Panc1 (cell line): ENCODE results near the gene LIX1.

Source experiments
- POLR2AphosphoS5 ChIP-seq: IDR thresholded peaks from 2 replicates; pipeline ENCODE4 v1.6.1; 2012; ENCODE audit warnings: mild to moderate bottlenecking, low read depth, low read length, moderate library complexity
- TCF7L2 ChIP-seq: IDR thresholded peaks from 2 replicates; pipeline ENCODE4 v1.6.1; 2011; ENCODE audit warnings: mild to moderate bottlenecking, low read depth, low read length, inconsistent platforms
- TF ChIP-seq, protein P1 (sequence below): fragments of 450-650 bp; IDR thresholded peaks from 2 replicates; pipeline ENCODE4 v1.5.1; 2017; ENCODE audit warnings: mild to moderate bottlenecking

DNA sequence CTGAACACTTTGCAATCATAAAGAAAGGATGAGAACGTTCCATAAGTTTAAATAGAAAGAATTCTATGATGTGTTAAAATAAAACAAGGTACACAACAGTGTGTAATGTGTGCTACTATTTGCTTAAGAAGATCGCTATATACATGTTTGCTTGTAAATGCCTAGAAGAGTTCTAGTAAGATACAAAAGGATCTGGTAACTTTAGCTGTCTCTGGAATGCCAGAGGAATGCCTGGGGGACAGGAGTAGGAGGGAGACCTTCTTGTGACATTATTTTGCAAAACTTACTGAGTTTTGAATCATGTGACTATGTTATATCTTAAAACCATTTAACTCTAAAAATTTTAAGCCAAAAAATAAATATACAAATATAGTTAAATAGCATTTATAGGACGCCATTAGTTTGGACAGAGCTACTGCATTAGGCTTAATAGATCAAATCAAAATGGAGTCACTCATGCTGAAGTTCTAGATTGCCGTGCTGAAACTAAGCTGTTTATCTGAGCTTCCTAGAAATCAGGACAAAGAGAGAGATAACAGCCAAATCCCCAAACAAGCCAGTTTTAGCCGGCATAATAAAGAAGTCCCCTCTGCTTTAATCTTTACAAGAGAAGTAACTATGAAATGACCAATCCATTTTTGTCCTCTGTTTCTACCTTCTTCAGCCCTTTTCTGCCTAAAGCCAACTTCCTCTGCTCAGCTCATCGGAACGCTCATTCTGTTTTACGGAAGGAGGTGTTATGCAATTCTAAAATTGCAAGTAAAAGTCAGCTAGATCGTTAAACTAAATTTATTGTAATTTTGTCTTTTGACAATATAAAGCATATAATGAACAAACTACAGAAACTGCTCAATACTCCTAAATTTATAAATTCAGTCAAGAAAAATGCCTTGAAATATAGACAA, 44.8 kb downstream of the LIX1 start:
- TF ChIP-seq TCF7L2 (no peak), POLR2AphosphoS5 (no peak)
- TF ChIP-seq, protein P1, sequence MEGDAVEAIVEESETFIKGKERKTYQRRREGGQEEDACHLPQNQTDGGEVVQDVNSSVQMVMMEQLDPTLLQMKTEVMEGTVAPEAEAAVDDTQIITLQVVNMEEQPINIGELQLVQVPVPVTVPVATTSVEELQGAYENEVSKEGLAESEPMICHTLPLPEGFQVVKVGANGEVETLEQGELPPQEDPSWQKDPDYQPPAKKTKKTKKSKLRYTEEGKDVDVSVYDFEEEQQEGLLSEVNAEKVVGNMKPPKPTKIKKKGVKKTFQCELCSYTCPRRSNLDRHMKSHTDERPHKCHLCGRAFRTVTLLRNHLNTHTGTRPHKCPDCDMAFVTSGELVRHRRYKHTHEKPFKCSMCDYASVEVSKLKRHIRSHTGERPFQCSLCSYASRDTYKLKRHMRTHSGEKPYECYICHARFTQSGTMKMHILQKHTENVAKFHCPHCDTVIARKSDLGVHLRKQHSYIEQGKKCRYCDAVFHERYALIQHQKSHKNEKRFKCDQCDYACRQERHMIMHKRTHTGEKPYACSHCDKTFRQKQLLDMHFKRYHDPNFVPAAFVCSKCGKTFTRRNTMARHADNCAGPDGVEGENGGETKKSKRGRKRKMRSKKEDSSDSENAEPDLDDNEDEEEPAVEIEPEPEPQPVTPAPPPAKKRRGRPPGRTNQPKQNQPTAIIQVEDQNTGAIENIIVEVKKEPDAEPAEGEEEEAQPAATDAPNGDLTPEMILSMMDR = no peak
